Panc1 (cell line): ENCODE measurements around the gene CAMK1D. TPM values are rescaled to one million over a fixed set of nuclear protein-coding genes. Genes with fewer than 3 reads are reported as not detected.

Source experiments
- ATAC-seq: fragments of 200-7000 bp; cut with Tn5 transposase; 2 replicates; pipeline ENCODE4 v1.9.1; 2020; ENCODE audit warnings: mild to moderate bottlenecking, moderate library complexity
- BruUV-seq: library from RNA; stranded (reverse); fragments of 400-500 nt; replicated peaks from 2 replicates; lab custom pipeline; 2021; lab: Mats Ljungman, UMichigan
- CTCF ChIA-PET: fragments of 300-600 bp; sonication (Branson Sonifier 250); formaldehyde crosslinking; loops from one replicate; lab custom pipeline; 2022; ENCODE audit warnings: antibody characterized with exemption; lab: Charles Lee
- POLR2A ChIA-PET: fragments of 300-600 bp; sonication (Branson Sonifier 250); formaldehyde crosslinking; loops from one replicate; lab custom pipeline; 2022; ENCODE audit warnings: antibody characterized with exemption; lab: Charles Lee
- DNase-seq: peaks from one replicate; pipeline ENCODE4 v3.0.0-alpha.2; 2010; ENCODE audit warnings: low read depth, low spot score
- H3K27ac ChIP-seq: 2 replicates; pipeline ENCODE4 v1.5.1; 2011; ENCODE audit warnings: mild to moderate bottlenecking, low read length, inconsistent platforms
- H3K27me3 ChIP-seq: fragments of 200-500 bp; sonication (Bioruptor generic); 2 replicates; pipeline ENCODE4 v1.6.0; 2014; ENCODE audit warnings: low read length, inconsistent platforms; ENCODE audit not compliant: control insufficient read depth, insufficient read depth
- H3K36me3 ChIP-seq: fragments of 200-500 bp; sonication (Bioruptor generic); 2 replicates; pipeline ENCODE4 v1.5.1; 2014; ENCODE audit warnings: inconsistent platforms, mild to moderate bottlenecking, low read length, moderate library complexity; ENCODE audit not compliant: control insufficient read depth, insufficient read depth
- H3K4me1 ChIP-seq: 2 replicates; pipeline ENCODE4 v1.5.1; 2011; ENCODE audit warnings: inconsistent platforms, mild to moderate bottlenecking, low read length, moderate library complexity; ENCODE audit not compliant: control insufficient read depth, insufficient read depth
- H3K4me3 ChIP-seq, 2 experiments: 2 replicates each; pipeline ENCODE4 v1.5.1; 2011 to 2012; ENCODE audit warnings: low read depth in 2 of 2, low read length in 2 of 2, mild to moderate bottlenecking in 2 of 2, inconsistent platforms in 1 of 2, moderate library complexity in 1 of 2
- H3K9me3 ChIP-seq: fragments of 200-500 bp; sonication (Bioruptor generic); 2 replicates; pipeline ENCODE4 v1.5.1; 2014; ENCODE audit warnings: low read depth, mild to moderate bottlenecking, inconsistent platforms, low read length, moderate library complexity; ENCODE audit not compliant: control insufficient read depth, insufficient read depth
- CTCF ChIP-seq: fragments of 450-650 bp; IDR thresholded peaks from 2 replicates; pipeline ENCODE4 v1.5.1; 2017; ENCODE audit warnings: mild to moderate bottlenecking
- POLR2AphosphoS5 ChIP-seq: IDR thresholded peaks from 2 replicates; pipeline ENCODE4 v1.6.1; 2012; ENCODE audit warnings: mild to moderate bottlenecking, low read depth, low read length, moderate library complexity
- SIN3A ChIP-seq: IDR thresholded peaks from 2 replicates; pipeline ENCODE4 v1.6.1; 2012; ENCODE audit warnings: low read depth, mild to moderate bottlenecking, low read length, moderate library complexity, borderline replicate concordance; ENCODE audit not compliant: insufficient read depth
- TCF7L2 ChIP-seq: IDR thresholded peaks from 2 replicates; pipeline ENCODE4 v1.6.1; 2011; ENCODE audit warnings: mild to moderate bottlenecking, low read depth, low read length, inconsistent platforms
- in situ Hi-C: cut with HindIII; loops from 2 replicates; pipeline ENCODE4 v1.10.0; 2016; ENCODE audit warnings: low sequenced_read_pairs, low pct_unique_long_range_greater_than_20kb
- intact Hi-C: fragments of 100-400 bp; cut with micrococcal nuclease; formaldehyde crosslinking; loops from one replicate; pipeline ENCODE4 v1.10.0; 2022; ENCODE audit not compliant: unreplicated experiment
- total RNA-seq: library from RNA; stranded (reverse); gene quantifications from one replicate; pipeline ENCODE4 v1.2.1, GENCODE V29; 2021; ENCODE audit not compliant: unreplicated experiment
- TF ChIP-seq, protein P1 (sequence below), 2 experiments: IDR thresholded peaks; 2 replicates each; pipeline ENCODE4 v1.6.1; 2011 to 2012; ENCODE audit warnings: low read depth in 2 of 2, control low read depth in 1 of 2, low read length in 1 of 2, mild to moderate bottlenecking in 1 of 2, moderate library complexity in 1 of 2; ENCODE audit not compliant: insufficient read depth in 1 of 2

Gene CAMK1D
- total RNA-seq, 1 experiment from 2014 or later, result 5.7 TPM

- ATAC-seq, result no peak
- H3K36me3 ChIP-seq, result no peaks in the 10 kb centered on the region
- BruUV-seq, result no TSS peak
- H3K4me1 ChIP-seq, result no peaks in the 10 kb centered on the region
- no peak for DNase-seq
- in situ Hi-C loops (no loop called here), intact Hi-C loops (no loop called here)
- CTCF ChIA-PET, result interaction anchor here (0.6 kb wide), 1 partner anchor 36 kb away, joined by 3 read pairs; no protein-coding TSS in a partner anchor
- POLR2A ChIA-PET, result interaction anchor here (0.7 kb wide), 1 partner anchor 30 kb away, joined by 3 read pairs; no protein-coding TSS in a partner anchor
- no peak overlapping the region for H3K27ac ChIP-seq
- H3K4me3 ChIP-seq, result no peak overlapping the region
- no peaks in the 10 kb centered on the region for H3K9me3 ChIP-seq
- H3K27me3 ChIP-seq, result no peaks in the 10 kb centered on the region
- TF ChIP-seq TCF7L2 (no peak), SIN3A (no peak), POLR2AphosphoS5 (no peak), CTCF (no peak)
- TF ChIP-seq, protein P1, sequence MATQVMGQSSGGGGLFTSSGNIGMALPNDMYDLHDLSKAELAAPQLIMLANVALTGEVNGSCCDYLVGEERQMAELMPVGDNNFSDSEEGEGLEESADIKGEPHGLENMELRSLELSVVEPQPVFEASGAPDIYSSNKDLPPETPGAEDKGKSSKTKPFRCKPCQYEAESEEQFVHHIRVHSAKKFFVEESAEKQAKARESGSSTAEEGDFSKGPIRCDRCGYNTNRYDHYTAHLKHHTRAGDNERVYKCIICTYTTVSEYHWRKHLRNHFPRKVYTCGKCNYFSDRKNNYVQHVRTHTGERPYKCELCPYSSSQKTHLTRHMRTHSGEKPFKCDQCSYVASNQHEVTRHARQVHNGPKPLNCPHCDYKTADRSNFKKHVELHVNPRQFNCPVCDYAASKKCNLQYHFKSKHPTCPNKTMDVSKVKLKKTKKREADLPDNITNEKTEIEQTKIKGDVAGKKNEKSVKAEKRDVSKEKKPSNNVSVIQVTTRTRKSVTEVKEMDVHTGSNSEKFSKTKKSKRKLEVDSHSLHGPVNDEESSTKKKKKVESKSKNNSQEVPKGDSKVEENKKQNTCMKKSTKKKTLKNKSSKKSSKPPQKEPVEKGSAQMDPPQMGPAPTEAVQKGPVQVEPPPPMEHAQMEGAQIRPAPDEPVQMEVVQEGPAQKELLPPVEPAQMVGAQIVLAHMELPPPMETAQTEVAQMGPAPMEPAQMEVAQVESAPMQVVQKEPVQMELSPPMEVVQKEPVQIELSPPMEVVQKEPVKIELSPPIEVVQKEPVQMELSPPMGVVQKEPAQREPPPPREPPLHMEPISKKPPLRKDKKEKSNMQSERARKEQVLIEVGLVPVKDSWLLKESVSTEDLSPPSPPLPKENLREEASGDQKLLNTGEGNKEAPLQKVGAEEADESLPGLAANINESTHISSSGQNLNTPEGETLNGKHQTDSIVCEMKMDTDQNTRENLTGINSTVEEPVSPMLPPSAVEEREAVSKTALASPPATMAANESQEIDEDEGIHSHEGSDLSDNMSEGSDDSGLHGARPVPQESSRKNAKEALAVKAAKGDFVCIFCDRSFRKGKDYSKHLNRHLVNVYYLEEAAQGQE (IDR thresholded peaks at IDR 0.05; ENCODE audit: insufficient read depth in 1 of 2, low read depth in 2 of 2, low read length in 1 of 2), result no peak
Observed at GRCh38 chr10:12842310-12842709, 493.0 kb downstream of the CAMK1D start.

GRCh38 chr10:12843296-12843945, 494.1 kb downstream of the CAMK1D start:
- no peak overlapping the region for H3K27ac ChIP-seq
- no peak for DNase-seq
- in situ Hi-C loops, result no loop called here
- H3K4me1 ChIP-seq, result no peaks in the 10 kb centered on the region
- H3K9me3 ChIP-seq, result no peaks in the 10 kb centered on the region
- intact Hi-C loops, result no loop called here
- no peak for ATAC-seq
- H3K27me3 ChIP-seq, result no peaks in the 10 kb centered on the region
- TF ChIP-seq SIN3A (no peak), TCF7L2 (no peak), CTCF (no peak), POLR2AphosphoS5 (no peak)
- TF ChIP-seq, protein P1 (IDR thresholded peaks at IDR 0.05; ENCODE audit: insufficient read depth in 1 of 2, low read depth in 2 of 2, low read length in 1 of 2), result no peak
- H3K36me3 ChIP-seq, result no peaks in the 10 kb centered on the region
- H3K4me3 ChIP-seq, result no peak overlapping the region
- ChIA-PET CTCF (no interaction called here), POLR2A (no interaction called here)
- no TSS peak for BruUV-seq
